ENCODE data around the gene SMIM10. TPM values are rescaled to one million over a fixed set of nuclear protein-coding genes. Genes with fewer than 3 reads are reported as not detected.
"Not testable (repeated sequence)": the region's sequence is repeated elsewhere in the genome, so short reads cannot be mapped to it uniquely, and the experiment has no call there.

SMIM10 gene
- total RNA-seq, 1 experiment from 2014 or later: not detected

DNA sequence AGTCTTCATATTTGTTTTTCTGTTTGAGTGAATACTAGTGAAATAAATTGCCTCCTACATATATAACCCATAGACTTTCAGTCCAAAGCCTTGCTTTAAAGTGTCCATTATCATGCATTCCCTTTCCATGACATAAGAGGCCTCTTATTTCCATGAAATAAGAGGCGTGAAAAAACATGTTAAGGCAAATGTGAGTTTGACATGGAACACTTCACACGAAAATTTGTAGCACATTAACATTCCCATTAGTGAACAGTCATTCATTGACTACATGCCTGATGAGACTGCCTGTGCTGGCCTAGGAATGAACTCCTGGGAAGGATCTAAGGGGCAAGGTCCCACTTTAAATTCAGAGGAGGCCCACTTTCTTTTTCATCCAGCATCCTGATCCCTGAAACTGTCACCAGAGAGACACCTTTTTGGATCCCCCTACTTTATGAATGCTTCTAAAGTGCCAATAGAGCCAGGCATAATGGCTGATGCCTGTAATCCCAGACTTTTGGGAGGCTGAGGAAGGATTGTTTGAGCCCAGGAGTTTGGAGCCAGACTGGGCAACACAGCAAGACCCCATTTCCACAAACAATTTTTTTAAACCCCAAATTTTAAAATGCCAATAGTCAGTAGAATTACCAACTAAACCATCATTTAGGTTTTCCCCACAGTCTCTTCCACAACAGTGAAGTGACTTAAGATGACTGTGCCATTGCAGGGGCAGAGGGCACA lies 24.9 kb downstream of the SMIM10 start (continued):
- TF ChIP-seq SP1 (IDR thresholded peaks at IDR 0.05; ENCODE audit: low read depth): no peak

- H3K27ac ChIP-seq (ENCODE audit: low read depth, low read length); H4K20me1 ChIP-seq (ENCODE audit: insufficient read depth); H3K9me2 ChIP-seq (ENCODE audit: insufficient read depth); CTCF ChIA-PET; H3K36me3 ChIP-seq (ENCODE audit: control insufficient read depth in 1 of 2, insufficient read depth in 2 of 2, low read length in 2 of 2); H3K4me3 ChIP-seq (replicated peaks in 1 of 2; ENCODE audit: low read depth in 1 of 2, low read length in 2 of 2); POLR2A ChIA-PET; DNase-seq (ENCODE audit: low read depth, low spot score); BruUV-seq (replicated peaks); H3K27me3 ChIP-seq (ENCODE audit: insufficient read depth, low read length); intact Hi-C loops (cut with micrococcal nuclease); RAD21 ChIA-PET (ENCODE audit: low non-redundant PET in 1 of 2, low total read pairs in 2 of 2, uncharacterized antibody in 2 of 2, unreplicated experiment in 2 of 2); H3K4me2 ChIP-seq (ENCODE audit: low read length); H3K4me1 ChIP-seq (ENCODE audit: control insufficient read depth in 1 of 2, insufficient read depth in 2 of 2, low read length in 2 of 2); H3K79me2 ChIP-seq (ENCODE audit: insufficient read depth, low read length); ATAC-seq; H2AFZ ChIP-seq (ENCODE audit: low read depth, low read length, poor library complexity, severe bottlenecking); H3K9ac ChIP-seq (ENCODE audit: low read length); H3K9me3 ChIP-seq (ENCODE audit: control insufficient read depth in 1 of 2, insufficient read depth in 1 of 2, low read depth in 1 of 2, low read length in 2 of 2): not testable (repeated sequence)
Measured at GRCh38 chrX:135019890-135020289, 29.1 kb downstream of the SMIM10 start.

DNA sequence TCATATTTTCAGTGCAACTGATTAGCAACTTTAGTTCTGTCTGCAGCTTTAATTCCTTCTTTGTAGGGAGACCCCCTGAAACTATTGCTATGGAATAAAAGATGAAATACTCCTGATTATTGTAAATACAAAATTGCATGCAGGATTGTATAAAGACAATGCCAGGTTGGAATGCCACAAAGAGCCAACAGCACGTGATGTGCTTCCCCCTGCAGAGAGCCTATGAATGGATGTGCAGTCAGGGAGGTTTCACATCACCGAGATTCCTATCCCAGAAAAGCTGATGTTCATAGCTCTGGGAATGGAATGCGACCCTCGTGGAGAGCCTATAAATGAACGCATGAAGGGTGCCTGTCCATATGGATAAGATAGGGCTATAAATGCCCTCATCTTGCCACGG lies 33.0 kb downstream of the SMIM10 start:
- BruUV-seq (replicated peaks); H3K4me3 ChIP-seq (replicated peaks in 1 of 2; ENCODE audit: low read depth in 1 of 2, low read length in 2 of 2); H3K4me1 ChIP-seq (ENCODE audit: control insufficient read depth in 1 of 2, insufficient read depth in 2 of 2, low read length in 2 of 2); H3K36me3 ChIP-seq (ENCODE audit: control insufficient read depth in 1 of 2, insufficient read depth in 2 of 2, low read length in 2 of 2); H2AFZ ChIP-seq (ENCODE audit: low read depth, low read length, poor library complexity, severe bottlenecking); CTCF ChIA-PET; H3K9me3 ChIP-seq (ENCODE audit: control insufficient read depth in 1 of 2, insufficient read depth in 1 of 2, low read depth in 1 of 2, low read length in 2 of 2); H3K27me3 ChIP-seq (ENCODE audit: insufficient read depth, low read length); ATAC-seq; H3K79me2 ChIP-seq (ENCODE audit: insufficient read depth, low read length); POLR2A ChIA-PET; DNase-seq (ENCODE audit: low read depth, low spot score); H3K4me2 ChIP-seq (ENCODE audit: low read length); RAD21 ChIA-PET (ENCODE audit: low non-redundant PET in 1 of 2, low total read pairs in 2 of 2, uncharacterized antibody in 2 of 2, unreplicated experiment in 2 of 2); H3K9me2 ChIP-seq (ENCODE audit: insufficient read depth); H3K9ac ChIP-seq (ENCODE audit: low read length); H3K27ac ChIP-seq (ENCODE audit: low read depth, low read length); H4K20me1 ChIP-seq (ENCODE audit: insufficient read depth); intact Hi-C loops (cut with micrococcal nuclease): not testable (repeated sequence)
